HEK293 (cell line): ENCODE data around the gene GPI.

Experiments used
- CTCF ChIP-seq: fragments of 450-650 bp; formaldehyde crosslinking; IDR thresholded peaks from 2 replicates; pipeline ENCODE4 v1.5.1; 2016; ENCODE audit warnings: missing biosample characterization, missing genetic modification characterization
- KLF16 ChIP-seq: fragments of 450-650 bp; formaldehyde crosslinking; IDR thresholded peaks from 2 replicates; pipeline ENCODE4 v1.5.1; 2017; ENCODE audit warnings: missing biosample characterization, missing genetic modification characterization
- PATZ1 ChIP-seq: fragments of 450-650 bp; formaldehyde crosslinking; IDR thresholded peaks from 2 replicates; pipeline ENCODE4 v1.5.1; 2016; ENCODE audit warnings: missing biosample characterization, missing genetic modification characterization
- ZNF133 ChIP-seq: fragments of 450-650 bp; formaldehyde crosslinking; IDR thresholded peaks from 2 replicates; pipeline ENCODE4 v1.5.1; 2016; ENCODE audit warnings: missing biosample characterization, missing genetic modification characterization

- TF ChIP-seq CTCF (tag by site-specific recombination), result no peak
- no peak for TF ChIP-seq KLF16 (tag by site-specific recombination)
- TF ChIP-seq ZNF133 (tag by site-specific recombination), result no peak
- no peak for TF ChIP-seq PATZ1 (tag by site-specific recombination)
Measured at GRCh38 chr19:34383599-34383998, 18.6 kb downstream of the GPI start.
